Upper lobe of right lung (tissue), 1 donor: Measurements from ENCODE around the gene RAD1. TPM values are rescaled to one million over a fixed set of nuclear protein-coding genes. Genes with fewer than 3 reads are reported as not detected.

Experiments
- ATAC-seq: fragments of 200-7000 bp; cut with Tn5 transposase; one replicate; pipeline ENCODE4 v1.9.1; 2020; ENCODE audit warnings: mild to moderate bottlenecking, moderate library complexity
- DNase-seq: peaks from one replicate; pipeline ENCODE4 v3.0.0-alpha.2; 2020
- H3K27ac ChIP-seq: fragments of 200-600 bp; one replicate; pipeline ENCODE4 v1.8.0; 2022
- H3K27me3 ChIP-seq: fragments of 200-600 bp; one replicate; pipeline ENCODE4 v1.8.0; 2022; ENCODE audit warnings: mild to moderate bottlenecking
- H3K36me3 ChIP-seq: fragments of 200-600 bp; one replicate; pipeline ENCODE4 v1.8.0; 2022
- H3K4me1 ChIP-seq: fragments of 200-600 bp; one replicate; pipeline ENCODE4 v1.8.0; 2022
- H3K4me3 ChIP-seq: fragments of 200-600 bp; one replicate; pipeline ENCODE4 v1.8.0; 2022; ENCODE audit warnings: mild to moderate bottlenecking
- H3K9me3 ChIP-seq: fragments of 200-600 bp; one replicate; pipeline ENCODE4 v1.8.0; 2022
- intact Hi-C: fragments of 100-400 bp; cut with DNase I; formaldehyde crosslinking; loops from one replicate; pipeline ENCODE4 v1.11.0; 2022
- total RNA-seq: library from RNA; stranded (reverse); fragmentation: NEBNext Ultra II Directional; extraction: Animal tissue kit (Norgen Biotek cat#: 25700); gene quantifications from one replicate; pipeline ENCODE4 v1.2.1, GENCODE V29; 2021
- TF ChIP-seq, protein P1 (sequence below): fragments of 200-600 bp; IDR thresholded peaks from one replicate; pipeline ENCODE4 v1.8.0; 2022; ENCODE audit warnings: antibody characterized with exemption
- donor health status: DM: no; HTN: yes; CAD: no; lungs with severe emphysema.

The RAD1 gene
- total RNA-seq, 1 donor from 2014 or later = 29.1 TPM

DNA sequence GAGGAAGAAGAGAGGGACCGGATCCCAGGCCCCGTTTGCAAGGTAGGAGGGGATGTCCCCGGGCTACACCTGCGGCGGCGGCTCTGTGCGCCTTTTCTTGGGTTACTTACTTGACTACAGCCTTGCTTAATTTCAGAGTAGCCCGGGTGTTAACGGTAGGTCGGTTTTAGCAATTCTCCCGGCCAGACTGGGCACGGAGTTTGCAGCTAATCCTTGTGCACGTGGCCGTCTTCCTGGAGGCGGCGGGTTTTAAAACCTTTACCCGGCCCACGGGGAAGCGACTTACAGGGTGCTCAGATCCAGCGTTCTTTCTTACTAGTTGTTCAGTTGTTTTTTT lies 520 bp upstream of the RAD1 start:
- TF ChIP-seq, protein P1, sequence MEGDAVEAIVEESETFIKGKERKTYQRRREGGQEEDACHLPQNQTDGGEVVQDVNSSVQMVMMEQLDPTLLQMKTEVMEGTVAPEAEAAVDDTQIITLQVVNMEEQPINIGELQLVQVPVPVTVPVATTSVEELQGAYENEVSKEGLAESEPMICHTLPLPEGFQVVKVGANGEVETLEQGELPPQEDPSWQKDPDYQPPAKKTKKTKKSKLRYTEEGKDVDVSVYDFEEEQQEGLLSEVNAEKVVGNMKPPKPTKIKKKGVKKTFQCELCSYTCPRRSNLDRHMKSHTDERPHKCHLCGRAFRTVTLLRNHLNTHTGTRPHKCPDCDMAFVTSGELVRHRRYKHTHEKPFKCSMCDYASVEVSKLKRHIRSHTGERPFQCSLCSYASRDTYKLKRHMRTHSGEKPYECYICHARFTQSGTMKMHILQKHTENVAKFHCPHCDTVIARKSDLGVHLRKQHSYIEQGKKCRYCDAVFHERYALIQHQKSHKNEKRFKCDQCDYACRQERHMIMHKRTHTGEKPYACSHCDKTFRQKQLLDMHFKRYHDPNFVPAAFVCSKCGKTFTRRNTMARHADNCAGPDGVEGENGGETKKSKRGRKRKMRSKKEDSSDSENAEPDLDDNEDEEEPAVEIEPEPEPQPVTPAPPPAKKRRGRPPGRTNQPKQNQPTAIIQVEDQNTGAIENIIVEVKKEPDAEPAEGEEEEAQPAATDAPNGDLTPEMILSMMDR = no peak
- no peaks in the 10 kb centered on the region for H3K27me3 ChIP-seq
- DNase-seq = no peak
- peaks cover 28% of the 10 kb centered on the region for H3K4me1 ChIP-seq
- peak overlapping the region; percentile 92 for H3K27ac ChIP-seq
- peak overlapping the region; percentile 93 for H3K4me3 ChIP-seq
- intact Hi-C loops = no loop called here
- peaks cover 57% of the 10 kb centered on the region for H3K36me3 ChIP-seq
- no peak for ATAC-seq
- no peaks in the 10 kb centered on the region for H3K9me3 ChIP-seq

DNA sequence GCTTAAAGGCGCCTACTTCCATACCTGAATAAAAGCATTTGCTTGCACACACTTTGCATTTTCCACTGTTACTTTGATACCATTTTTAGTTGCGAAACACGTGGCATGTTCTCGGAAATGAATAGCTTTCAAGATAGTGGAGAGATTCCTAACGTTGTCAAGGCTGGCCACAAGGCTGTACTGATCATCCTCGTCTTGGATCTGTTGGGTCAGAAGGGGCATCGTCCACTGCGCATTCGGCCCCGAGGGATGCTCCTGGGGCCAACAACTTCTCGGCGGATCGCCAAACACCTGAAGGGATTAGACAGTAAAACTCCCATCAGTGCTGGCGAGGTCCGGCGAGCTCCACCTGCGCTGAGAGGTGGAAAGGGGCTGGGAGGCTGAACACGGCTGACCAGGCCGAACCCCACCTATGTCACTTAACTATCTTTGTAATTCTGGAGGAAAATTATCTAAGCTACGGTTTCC lies 599 bp downstream of the RAD1 start:
- peak overlapping the region; percentile 93 for H3K4me3 ChIP-seq
- peak overlapping the region; percentile 92 for H3K27ac ChIP-seq
- peaks cover 57% of the 10 kb centered on the region for H3K36me3 ChIP-seq
- peak; percentile 4 for ATAC-seq
- TF ChIP-seq, protein P1 = no peak
- peak; percentile 67 for DNase-seq
- no peaks in the 10 kb centered on the region for H3K9me3 ChIP-seq
- intact Hi-C loops = no loop called here
- H3K4me1 ChIP-seq = peaks cover 28% of the 10 kb centered on the region
- no peaks in the 10 kb centered on the region for H3K27me3 ChIP-seq

DNA sequence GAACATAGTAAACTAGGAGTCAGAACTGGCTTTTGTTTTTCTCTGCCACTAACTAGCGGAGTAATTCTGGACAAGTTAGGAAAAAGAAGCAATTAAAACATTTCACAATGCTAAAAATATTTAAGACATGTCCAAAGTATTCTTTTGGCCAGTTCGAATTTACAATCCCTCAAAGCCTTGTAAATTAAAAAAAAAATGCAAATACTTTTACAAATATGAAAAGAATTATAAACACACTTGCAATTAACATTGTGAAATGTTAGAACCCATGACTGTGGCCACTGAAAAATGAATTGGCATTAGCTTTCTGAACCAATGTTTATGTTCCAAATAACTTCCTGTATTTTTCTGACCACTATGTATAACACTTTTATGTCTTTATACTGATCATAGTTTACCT lies 2.2 kb downstream of the RAD1 start:
- no peak for DNase-seq
- Histone ChIP-seq H3K9me3 (no peaks in the 10 kb centered on the region), H3K4me3 (no peak overlapping the region), H3K27me3 (no peaks in the 10 kb centered on the region), H3K36me3 (peaks cover 57% of the 10 kb centered on the region), H3K4me1 (peaks cover 28% of the 10 kb centered on the region), H3K27ac (no peak overlapping the region)
- TF ChIP-seq, protein P1 = no peak
- intact Hi-C loops = no loop called here
- no peak for ATAC-seq

DNA sequence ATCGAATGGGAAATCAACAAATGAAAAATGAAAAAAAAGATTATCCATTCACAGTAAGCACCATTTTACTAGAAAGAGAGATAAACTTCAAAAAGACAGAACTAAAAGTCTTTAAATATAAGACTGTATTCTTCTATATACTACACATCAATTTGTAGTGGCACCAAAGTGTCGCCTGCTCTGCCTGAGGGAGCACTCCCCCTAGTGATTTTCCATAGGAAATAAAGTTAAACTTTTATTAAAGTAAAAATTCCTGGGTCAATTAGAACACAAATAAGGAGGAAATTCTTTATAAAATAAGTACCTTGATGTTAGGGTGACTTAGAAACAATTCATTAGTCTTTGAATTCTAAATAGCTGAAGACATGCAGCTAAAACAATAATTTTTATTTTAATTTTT lies 9.7 kb downstream of the RAD1 start:
- DNase-seq (no peak), ATAC-seq (no peak)
- TF ChIP-seq, protein P1 = peak; percentile 23
- H3K27me3 ChIP-seq = no peaks in the 10 kb centered on the region
- no peak overlapping the region for H3K27ac ChIP-seq
- no peaks in the 10 kb centered on the region for H3K9me3 ChIP-seq
- no peak overlapping the region for H3K4me3 ChIP-seq
- H3K36me3 ChIP-seq = peaks cover 39% of the 10 kb centered on the region
- intact Hi-C loops = no loop called here
- no peaks in the 10 kb centered on the region for H3K4me1 ChIP-seq

DNA sequence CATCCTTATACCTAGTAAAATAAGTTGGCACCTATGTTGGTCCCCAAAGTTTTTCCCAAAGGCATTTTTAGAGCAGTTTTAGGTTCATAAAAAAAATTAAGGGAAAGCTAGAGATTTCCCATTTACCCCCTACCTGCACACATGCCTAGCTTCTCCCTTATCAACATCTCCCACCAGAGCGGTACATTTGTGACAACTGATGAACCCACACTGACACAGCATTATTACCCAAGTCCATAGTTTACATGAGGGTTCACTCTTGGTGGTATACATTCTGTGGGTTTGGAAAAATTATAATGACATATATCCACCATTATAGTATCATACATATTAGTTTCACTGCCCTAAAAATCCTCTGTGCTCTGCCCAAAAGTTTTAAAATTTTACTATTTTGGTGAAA lies 12.0 kb downstream of the RAD1 start:
- DNase-seq (no peak), ATAC-seq (no peak)
- Histone ChIP-seq H3K4me3 (no peak overlapping the region), H3K4me1 (no peaks in the 10 kb centered on the region), H3K9me3 (no peaks in the 10 kb centered on the region), H3K27ac (no peak overlapping the region), H3K36me3 (peaks cover 16% of the 10 kb centered on the region), H3K27me3 (no peaks in the 10 kb centered on the region)
- TF ChIP-seq, protein P1 = no peak
- intact Hi-C loops = no loop called here

DNA sequence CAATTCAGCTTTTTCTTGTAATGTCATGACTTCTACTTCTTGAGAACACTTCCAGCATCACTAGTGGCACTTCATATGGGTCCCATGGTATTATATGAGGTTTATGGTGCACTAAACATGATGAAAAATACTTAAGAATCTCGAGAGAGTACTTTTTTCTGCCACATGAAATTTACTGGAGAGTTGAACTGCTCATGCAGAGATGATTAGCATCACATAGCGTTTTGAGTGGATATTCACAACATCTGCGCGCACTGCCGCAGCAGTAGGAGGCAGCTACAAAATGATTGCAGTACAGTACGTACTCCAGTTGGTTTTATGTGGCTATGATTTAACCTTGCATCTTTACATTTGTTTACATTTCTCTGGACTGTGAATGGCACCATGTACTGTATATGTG lies 14.7 kb downstream of the RAD1 start:
- TF ChIP-seq, protein P1 = no peak
- ATAC-seq = no peak

More for the DNA sequence above, 14.7 kb downstream of the RAD1 start:
- no peak overlapping the region for H3K4me3 ChIP-seq
- H3K27ac ChIP-seq = no peak overlapping the region
- H3K27me3 ChIP-seq = no peaks in the 10 kb centered on the region
- H3K4me1 ChIP-seq = no peaks in the 10 kb centered on the region
- H3K9me3 ChIP-seq = no peaks in the 10 kb centered on the region
- intact Hi-C loops = no loop called here
- H3K36me3 ChIP-seq = no peaks in the 10 kb centered on the region
- no peak for DNase-seq
